Astrocyte (in vitro differentiated cells and primary cell): ENCODE data around the gene GGCX. TPM values are rescaled to one million over a fixed set of nuclear protein-coding genes. Genes with fewer than 3 reads are reported as not detected.
A peak's percentile ranks its signal among the peaks of the same experiment; 100 is the strongest.

ENCODE experiments used
- DNase-seq: peaks from one replicate; pipeline ENCODE4 v3.0.0-alpha.2; 2010; ENCODE audit warnings: low read depth
- FAIRE-seq: peaks from 2 replicates; lab custom pipeline; 2011; peaks lifted over from hg19 to GRCh38; lab: Jason Lieb, UNC
- H2AFZ ChIP-seq: 2 replicates; pipeline ENCODE4 v1.6.0; 2012; ENCODE audit warnings: low read depth, low read length, inconsistent platforms
- H3K27ac ChIP-seq: 2 replicates; pipeline ENCODE4 v1.5.1; 2011; ENCODE audit warnings: low read depth, low read length, inconsistent platforms
- H3K27me3 ChIP-seq: 2 replicates; pipeline ENCODE4 v1.6.0; 2011; ENCODE audit warnings: low read length, inconsistent platforms; ENCODE audit not compliant: insufficient read depth
- H3K36me3 ChIP-seq: 2 replicates; pipeline ENCODE4 v1.5.1; 2011; ENCODE audit warnings: low read length, inconsistent platforms; ENCODE audit not compliant: insufficient read depth
- H3K4me1 ChIP-seq: 2 replicates; pipeline ENCODE4 v1.5.1; 2011; ENCODE audit warnings: low read length, inconsistent platforms; ENCODE audit not compliant: insufficient read depth
- H3K4me2 ChIP-seq: 2 replicates; pipeline ENCODE4 v1.6.0; 2012; ENCODE audit warnings: low read length, inconsistent platforms
- H3K4me3 ChIP-seq: 2 replicates; pipeline ENCODE4 v1.5.1; 2011; ENCODE audit warnings: low read depth, mild to moderate bottlenecking, low read length, inconsistent platforms; ENCODE audit not compliant: insufficient read depth
- H3K79me2 ChIP-seq: 2 replicates; pipeline ENCODE4 v1.6.0; 2012; ENCODE audit warnings: mild to moderate bottlenecking, low read length, inconsistent platforms; ENCODE audit not compliant: insufficient read depth
- H3K9ac ChIP-seq: 2 replicates; pipeline ENCODE4 v1.6.0; 2012; ENCODE audit warnings: mild to moderate bottlenecking, low read length, inconsistent platforms
- H3K9me3 ChIP-seq: 2 replicates; pipeline ENCODE4 v1.5.1; 2012; ENCODE audit warnings: low read depth, mild to moderate bottlenecking, low read length, inconsistent platforms; ENCODE audit not compliant: insufficient read depth
- H4K20me1 ChIP-seq: 2 replicates; pipeline ENCODE4 v1.6.0; 2012; ENCODE audit warnings: low read length, inconsistent platforms; ENCODE audit not compliant: insufficient read depth
- H3K27ac Mint-ChIP-seq: one replicate; pipeline ENCODE4 v1.8.0; 2021; ENCODE audit warnings: mild to moderate bottlenecking, mixed read lengths; ENCODE audit not compliant: unreplicated experiment
- H3K27me3 Mint-ChIP-seq: one replicate; pipeline ENCODE4 v1.8.0; 2021; ENCODE audit warnings: low read depth, mixed read lengths; ENCODE audit not compliant: unreplicated experiment
- H3K36me3 Mint-ChIP-seq: one replicate; pipeline ENCODE4 v1.8.0; 2021; ENCODE audit warnings: low read depth, mixed read lengths; ENCODE audit not compliant: unreplicated experiment
- H3K4me1 Mint-ChIP-seq: one replicate; pipeline ENCODE4 v1.8.0; 2021; ENCODE audit warnings: low read depth, mixed read lengths; ENCODE audit not compliant: unreplicated experiment
- H3K4me3 Mint-ChIP-seq: one replicate; pipeline ENCODE4 v1.8.0; 2021; ENCODE audit warnings: mild to moderate bottlenecking, moderate library complexity, mixed read lengths; ENCODE audit not compliant: unreplicated experiment
- H3K9me3 Mint-ChIP-seq: one replicate; pipeline ENCODE4 v1.8.0; 2021; ENCODE audit warnings: mild to moderate bottlenecking, mixed read lengths; ENCODE audit not compliant: unreplicated experiment
- EZH2 ChIP-seq: IDR thresholded peaks from 2 replicates; pipeline ENCODE4 v1.6.1; 2012; ENCODE audit warnings: mild to moderate bottlenecking, low read length, inconsistent platforms; ENCODE audit not compliant: insufficient read depth
- total RNA-seq: library from RNA; stranded (reverse); gene quantifications from 2 replicates; pipeline ENCODE4 v1.2.1, GENCODE V29; 2021
- TF ChIP-seq, protein P1 (sequence below): IDR thresholded peaks from 2 replicates; pipeline ENCODE4 v1.5.1; 2011; ENCODE audit warnings: low read depth, mild to moderate bottlenecking, inconsistent platforms, low read length, moderate library complexity; ENCODE audit not compliant: insufficient read depth

The GGCX gene
- total RNA-seq, 1 donor from 2014 or later: 79.0 TPM

DNA sequence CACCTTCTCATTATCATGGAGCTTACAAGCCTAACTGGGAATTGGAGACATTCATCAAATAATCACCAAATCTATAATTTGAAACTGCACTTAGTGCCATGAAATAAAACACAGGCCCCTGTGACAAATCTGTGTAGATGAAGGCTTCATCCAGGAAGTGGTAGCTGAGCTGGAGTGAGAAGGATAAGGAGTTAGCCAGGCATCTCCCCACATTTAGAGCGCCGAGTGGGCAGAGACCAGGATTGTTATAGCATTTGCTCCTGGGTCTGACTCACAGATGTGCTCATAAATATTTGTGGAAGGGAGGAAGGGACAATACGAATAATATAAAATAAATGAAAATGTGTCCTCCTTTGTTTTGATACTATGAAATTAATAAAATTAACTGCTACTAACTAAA lies 24.8 kb downstream of the GGCX start:
- H3K9ac ChIP-seq: peak overlapping the region; percentile 99
- peaks cover 44% of the 10 kb centered on the region for H3K79me2 ChIP-seq
- peak overlapping the region; percentile 28 for H2AFZ ChIP-seq
- no peaks in the 10 kb centered on the region for H3K27me3 ChIP-seq
- H3K27ac ChIP-seq: peak overlapping the region; percentile 99
- TF ChIP-seq, protein P1, sequence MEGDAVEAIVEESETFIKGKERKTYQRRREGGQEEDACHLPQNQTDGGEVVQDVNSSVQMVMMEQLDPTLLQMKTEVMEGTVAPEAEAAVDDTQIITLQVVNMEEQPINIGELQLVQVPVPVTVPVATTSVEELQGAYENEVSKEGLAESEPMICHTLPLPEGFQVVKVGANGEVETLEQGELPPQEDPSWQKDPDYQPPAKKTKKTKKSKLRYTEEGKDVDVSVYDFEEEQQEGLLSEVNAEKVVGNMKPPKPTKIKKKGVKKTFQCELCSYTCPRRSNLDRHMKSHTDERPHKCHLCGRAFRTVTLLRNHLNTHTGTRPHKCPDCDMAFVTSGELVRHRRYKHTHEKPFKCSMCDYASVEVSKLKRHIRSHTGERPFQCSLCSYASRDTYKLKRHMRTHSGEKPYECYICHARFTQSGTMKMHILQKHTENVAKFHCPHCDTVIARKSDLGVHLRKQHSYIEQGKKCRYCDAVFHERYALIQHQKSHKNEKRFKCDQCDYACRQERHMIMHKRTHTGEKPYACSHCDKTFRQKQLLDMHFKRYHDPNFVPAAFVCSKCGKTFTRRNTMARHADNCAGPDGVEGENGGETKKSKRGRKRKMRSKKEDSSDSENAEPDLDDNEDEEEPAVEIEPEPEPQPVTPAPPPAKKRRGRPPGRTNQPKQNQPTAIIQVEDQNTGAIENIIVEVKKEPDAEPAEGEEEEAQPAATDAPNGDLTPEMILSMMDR: no peak
- TF ChIP-seq EZH2: no peak
- Mint-ChIP-seq H3K36me3 (peaks cover 6% of the 10 kb centered on the region), H3K4me3 (peak overlapping the region; percentile 91), H3K4me1 (peaks cover 15% of the 10 kb centered on the region), H3K9me3 (no peaks in the 10 kb centered on the region), H3K27ac (peak overlapping the region; percentile 56), H3K27me3 (no peaks in the 10 kb centered on the region)
- H3K4me3 ChIP-seq: no peak overlapping the region
- H4K20me1 ChIP-seq: peaks cover 24% of the 10 kb centered on the region
- peaks cover 21% of the 10 kb centered on the region for H3K4me1 ChIP-seq
- peak; percentile 80 for DNase-seq
- FAIRE-seq: no peak
- H3K36me3 ChIP-seq: peaks cover 11% of the 10 kb centered on the region
- no peaks in the 10 kb centered on the region for H3K9me3 ChIP-seq
- peak overlapping the region; percentile 97 for H3K4me2 ChIP-seq

DNA sequence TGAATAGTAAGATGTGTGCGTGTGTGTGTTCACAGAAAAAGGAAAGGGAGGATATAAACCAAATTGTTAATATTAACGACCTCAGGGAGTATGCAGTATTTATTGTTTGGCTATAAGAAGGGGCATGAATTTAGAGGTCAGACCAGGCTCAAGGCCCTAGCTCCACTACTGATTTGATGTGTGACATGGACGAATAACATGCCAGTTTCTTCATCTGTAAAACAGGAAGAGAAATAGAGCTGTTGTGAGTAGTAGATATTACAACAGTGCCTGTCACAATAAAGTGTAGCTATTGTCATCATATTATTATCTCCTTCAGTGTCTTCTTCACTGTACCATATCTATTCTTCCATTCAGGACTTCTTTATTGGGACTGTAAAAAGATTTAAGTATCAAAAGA lies 26.4 kb downstream of the GGCX start:
- no peak overlapping the region for H3K4me2 ChIP-seq
- no peak overlapping the region for H3K9ac ChIP-seq
- peaks cover 8% of the 10 kb centered on the region for H4K20me1 ChIP-seq
- Mint-ChIP-seq H3K4me3 (no peak overlapping the region), H3K4me1 (peaks cover 10% of the 10 kb centered on the region), H3K27me3 (no peaks in the 10 kb centered on the region), H3K27ac (peak overlapping the region; percentile 34), H3K36me3 (no peaks in the 10 kb centered on the region), H3K9me3 (no peaks in the 10 kb centered on the region)
- no peaks in the 10 kb centered on the region for H3K36me3 ChIP-seq
- DNase-seq (no peak), FAIRE-seq (no peak)
- H3K79me2 ChIP-seq: peaks cover 28% of the 10 kb centered on the region
- H3K27me3 ChIP-seq: no peaks in the 10 kb centered on the region
- peaks cover 18% of the 10 kb centered on the region for H3K4me1 ChIP-seq
- no peaks in the 10 kb centered on the region for H3K9me3 ChIP-seq
- no peak overlapping the region for H2AFZ ChIP-seq
- H3K27ac ChIP-seq: no peak overlapping the region
- no peak overlapping the region for H3K4me3 ChIP-seq
- TF ChIP-seq, protein P1: no peak
- TF ChIP-seq EZH2: no peak

DNA sequence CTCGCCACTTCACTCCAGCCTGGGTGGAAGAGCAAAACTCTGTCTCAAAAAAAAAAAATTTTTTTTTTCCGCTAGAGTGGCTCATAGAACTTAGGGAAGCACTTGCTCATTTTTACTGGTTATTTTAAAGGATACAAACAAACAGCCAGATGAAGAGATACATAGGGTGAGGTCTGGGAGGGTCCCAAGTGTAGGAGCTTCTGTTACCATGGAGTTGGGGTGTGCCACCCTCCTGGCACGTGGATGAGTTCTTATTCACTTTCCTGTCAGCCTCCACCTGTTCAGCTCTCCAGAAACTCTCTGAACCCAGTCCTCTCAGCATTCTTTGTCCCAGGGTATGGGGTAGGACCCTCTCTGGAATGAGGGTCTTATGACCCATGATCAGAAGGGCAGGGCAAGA lies 27.2 kb downstream of the GGCX start:
- no peak overlapping the region for H3K4me3 ChIP-seq
- no peaks in the 10 kb centered on the region for H3K27me3 ChIP-seq
- H3K4me1 ChIP-seq: peaks cover 18% of the 10 kb centered on the region
- H3K79me2 ChIP-seq: peaks cover 20% of the 10 kb centered on the region
- DNase-seq (no peak), FAIRE-seq (no peak)
- TF ChIP-seq, protein P1: no peak
- TF ChIP-seq EZH2: no peak
- no peak overlapping the region for H3K4me3 Mint-ChIP-seq
- H3K36me3 Mint-ChIP-seq: no peaks in the 10 kb centered on the region
- no peaks in the 10 kb centered on the region for H3K36me3 ChIP-seq
- H3K4me2 ChIP-seq: no peak overlapping the region
- no peaks in the 10 kb centered on the region for H3K9me3 Mint-ChIP-seq
- H3K4me1 Mint-ChIP-seq: peaks cover 10% of the 10 kb centered on the region
- H2AFZ ChIP-seq: no peak overlapping the region
- H3K9me3 ChIP-seq: no peaks in the 10 kb centered on the region
- H3K27ac ChIP-seq: no peak overlapping the region
- peaks cover under 1% of the 10 kb centered on the region for H3K27me3 Mint-ChIP-seq
- no peak overlapping the region for H3K9ac ChIP-seq
- no peak overlapping the region for H3K27ac Mint-ChIP-seq
- H4K20me1 ChIP-seq: peaks cover under 1% of the 10 kb centered on the region
